Activated naive CD4-positive, alpha-beta T cell (primary cell): Measurements from ENCODE around the gene TNFSF10.

Experiments used
- DNase-seq, 4 experiments: peaks; one replicate each; lab custom pipeline; 2025; lab: John Stamatoyannopoulos, UW

TNFSF10 gene

DNA sequence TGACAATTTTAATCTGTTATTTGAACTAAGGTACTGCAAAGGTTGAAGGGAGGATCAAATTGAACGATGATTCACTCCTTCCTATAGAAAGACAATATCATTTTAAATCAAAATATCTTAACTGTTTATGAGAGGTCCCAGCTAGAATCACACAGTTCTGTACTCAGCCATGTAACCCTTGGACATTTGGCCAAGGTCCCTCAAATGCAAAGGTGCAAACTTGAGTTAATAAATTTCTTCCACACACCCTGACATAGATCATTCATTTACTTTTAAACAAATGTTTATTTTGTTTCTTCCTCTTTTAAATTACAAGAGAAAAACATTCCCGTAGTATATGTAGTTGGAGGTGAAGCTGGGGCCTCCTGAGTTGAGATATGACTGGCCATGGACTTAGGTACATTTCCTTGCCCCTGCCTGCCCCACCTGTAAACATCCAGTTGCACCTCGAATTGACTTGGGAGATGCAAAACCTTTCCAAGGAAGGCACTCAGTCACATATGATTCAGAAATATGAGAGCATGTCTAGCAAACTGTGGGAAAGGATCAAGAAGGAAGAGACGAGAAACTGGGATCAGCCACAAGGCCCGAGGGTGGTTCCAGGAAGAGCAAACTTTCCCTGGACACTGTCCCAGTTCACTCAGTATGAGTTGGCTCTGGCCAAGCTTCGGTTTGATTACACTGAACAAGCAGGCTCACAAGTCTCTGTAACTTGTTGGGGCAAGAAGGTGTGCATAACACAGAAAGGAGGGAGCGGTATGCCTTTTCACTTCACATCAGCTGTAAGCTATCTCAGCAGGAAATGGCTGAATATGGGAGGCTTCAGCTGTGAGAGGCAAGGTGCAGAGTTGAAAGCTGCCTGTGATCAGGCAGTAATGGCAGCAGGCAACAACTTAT, 6.7 kb downstream of the TNFSF10 start:
- no peak for DNase-seq

DNA sequence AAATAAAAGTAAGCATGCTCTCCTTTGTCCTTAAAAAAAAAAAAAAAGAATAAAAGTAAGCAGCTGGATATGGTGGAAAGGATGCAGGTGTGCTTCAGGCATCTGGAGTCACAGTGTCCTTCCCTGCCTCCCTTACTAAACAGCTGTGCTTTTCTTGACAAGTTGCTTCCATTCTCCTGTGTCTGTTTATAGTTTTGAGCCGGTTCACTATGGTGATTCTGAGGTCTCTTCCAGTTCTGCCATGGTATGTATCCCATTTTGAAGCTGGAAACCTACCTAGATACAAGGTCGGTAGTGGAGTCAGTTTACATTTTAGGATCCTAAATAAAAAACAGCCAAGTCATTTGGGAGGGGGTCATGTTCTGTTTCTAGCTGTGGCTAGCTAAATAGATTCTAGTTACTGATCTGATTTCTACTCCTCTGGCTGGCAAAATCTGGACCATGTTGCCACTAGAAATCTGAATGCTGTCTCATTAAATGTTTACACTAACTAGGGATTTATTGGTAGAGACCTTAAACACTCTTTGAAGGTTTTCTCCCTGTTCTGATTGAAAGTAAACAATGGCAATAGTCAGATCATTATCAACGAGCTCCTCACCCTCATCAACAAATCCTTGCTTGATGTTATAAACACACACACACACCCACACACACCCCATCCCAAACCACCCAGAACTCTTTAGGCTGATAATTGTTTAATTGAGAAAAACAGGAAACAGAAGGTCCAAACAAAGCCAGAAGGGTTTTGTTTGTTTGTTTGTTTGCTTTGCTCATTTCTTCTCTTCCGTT, 7.9 kb downstream of the TNFSF10 start:
- DNase-seq = no peak

GRCh38 chr3:172514678-172515077, 8.6 kb downstream of the TNFSF10 start:
- no peak for DNase-seq

- no peak for DNase-seq
These were observed 9.7 kb downstream of the TNFSF10 start for GRCh38 chr3:172513488-172513887.

- DNase-seq = peak in 1 of 4 experiments; percentile 46
These were observed 11.2 kb downstream of the TNFSF10 start for GRCh38 chr3:172511783-172512762.

DNA sequence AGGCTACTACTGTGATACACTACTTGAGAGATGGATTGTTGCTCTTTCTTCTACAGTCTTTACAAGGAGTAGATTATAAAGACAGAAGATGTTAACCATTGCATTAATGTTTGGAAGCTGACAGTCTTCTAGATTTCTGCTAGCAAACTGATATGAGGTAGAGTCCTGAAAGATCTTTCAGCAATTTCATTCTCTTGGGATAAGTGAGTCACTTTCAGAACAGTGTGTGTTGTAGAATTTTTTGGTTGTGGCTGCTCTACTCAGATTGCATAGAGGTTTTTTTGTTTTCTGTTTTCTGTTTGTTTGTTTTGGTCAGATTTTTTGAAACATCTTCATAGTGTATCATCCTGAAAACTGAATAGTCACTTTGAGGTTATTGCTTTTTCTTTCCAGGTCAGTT, 17.1 kb downstream of the TNFSF10 start:
- DNase-seq = no peak

DNA sequence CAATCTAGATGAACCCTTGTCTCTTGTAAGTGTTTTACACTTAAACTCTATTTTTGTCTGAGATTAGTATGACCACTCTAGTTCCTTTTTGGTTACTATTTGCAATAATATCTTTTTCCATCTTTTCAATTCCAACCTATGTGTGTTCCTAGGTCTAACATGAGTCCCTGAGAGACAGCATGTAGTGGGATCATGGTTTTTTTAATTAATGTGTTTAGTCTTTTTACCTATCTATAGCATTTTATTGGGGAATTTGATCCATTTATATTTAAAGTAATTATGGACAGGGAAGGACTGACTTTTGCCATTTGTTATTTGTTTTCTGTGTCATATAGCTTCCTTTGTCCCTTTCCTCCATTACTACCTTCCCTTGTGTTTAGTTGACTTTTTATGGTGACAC, 21.7 kb downstream of the TNFSF10 start:
- DNase-seq = no peak

GRCh38 chr3:172490198-172490669, 33.0 kb downstream of the TNFSF10 start:
- peak; percentile 27 to 77 (median 56) for DNase-seq

- no peak for DNase-seq
These were observed 45.1 kb downstream of the TNFSF10 start for GRCh38 chr3:172478116-172478515.

DNA sequence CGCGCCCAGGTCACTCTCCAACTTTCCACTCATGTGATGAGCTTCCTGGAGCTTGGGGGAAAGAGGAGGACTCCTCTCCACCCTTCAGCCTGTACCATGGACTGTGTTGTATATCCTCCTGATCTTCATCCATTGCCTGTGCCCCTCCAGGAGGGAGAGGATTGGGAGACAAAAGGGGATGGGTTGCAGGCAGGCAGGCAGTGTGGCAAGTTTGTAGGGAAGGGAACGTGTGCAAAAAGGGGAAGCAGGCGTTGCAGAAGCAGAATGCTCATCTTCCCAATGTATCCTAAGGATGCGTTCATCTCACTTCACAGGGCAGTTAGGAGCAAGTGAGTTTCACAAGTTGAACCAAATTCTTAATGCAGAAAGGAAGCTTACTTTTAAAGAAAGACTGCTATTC, 46.9 kb downstream of the TNFSF10 start:
- DNase-seq = no peak

DNA sequence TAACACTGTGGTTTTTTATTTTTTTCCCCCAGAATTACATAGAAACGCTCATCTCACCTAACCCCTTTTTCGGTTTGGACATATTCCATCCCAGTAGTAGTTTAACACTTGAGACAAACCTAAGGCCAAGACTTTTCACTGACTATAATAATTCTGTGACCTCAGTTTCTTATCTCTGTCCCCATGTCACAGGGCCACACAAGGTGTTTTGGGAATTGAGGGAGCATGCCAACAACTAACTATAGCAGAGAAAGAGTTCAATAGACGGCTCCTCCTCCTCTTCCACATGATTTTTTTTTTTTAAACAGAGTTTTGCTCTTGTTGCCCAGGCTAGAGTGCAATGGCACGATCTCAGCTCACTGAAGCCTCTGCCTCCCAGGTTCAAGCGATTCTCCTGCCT, 47.5 kb downstream of the TNFSF10 start:
- DNase-seq = no peak

- no peak for DNase-seq
These were observed 51.3 kb downstream of the TNFSF10 start for GRCh38 chr3:172471903-172472302.

DNA sequence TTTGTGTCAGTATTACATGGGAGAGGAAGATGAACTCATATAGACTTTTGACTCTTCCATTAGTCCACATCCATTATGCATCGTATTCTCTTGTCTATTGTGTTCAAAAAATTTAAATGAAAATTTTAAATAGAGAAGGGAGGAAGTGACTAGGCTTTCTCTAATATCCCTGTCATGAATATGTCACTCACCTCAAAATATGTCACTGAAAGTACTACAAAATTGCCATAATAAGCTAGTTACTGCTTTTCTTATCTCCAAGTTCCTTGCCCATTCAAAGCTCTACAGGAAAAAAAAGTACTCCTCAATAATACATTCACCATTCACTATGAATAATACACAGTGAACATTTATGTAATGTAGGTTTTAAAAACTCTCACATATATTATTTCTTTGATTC, 52.6 kb downstream of the TNFSF10 start:
- no peak for DNase-seq

DNA sequence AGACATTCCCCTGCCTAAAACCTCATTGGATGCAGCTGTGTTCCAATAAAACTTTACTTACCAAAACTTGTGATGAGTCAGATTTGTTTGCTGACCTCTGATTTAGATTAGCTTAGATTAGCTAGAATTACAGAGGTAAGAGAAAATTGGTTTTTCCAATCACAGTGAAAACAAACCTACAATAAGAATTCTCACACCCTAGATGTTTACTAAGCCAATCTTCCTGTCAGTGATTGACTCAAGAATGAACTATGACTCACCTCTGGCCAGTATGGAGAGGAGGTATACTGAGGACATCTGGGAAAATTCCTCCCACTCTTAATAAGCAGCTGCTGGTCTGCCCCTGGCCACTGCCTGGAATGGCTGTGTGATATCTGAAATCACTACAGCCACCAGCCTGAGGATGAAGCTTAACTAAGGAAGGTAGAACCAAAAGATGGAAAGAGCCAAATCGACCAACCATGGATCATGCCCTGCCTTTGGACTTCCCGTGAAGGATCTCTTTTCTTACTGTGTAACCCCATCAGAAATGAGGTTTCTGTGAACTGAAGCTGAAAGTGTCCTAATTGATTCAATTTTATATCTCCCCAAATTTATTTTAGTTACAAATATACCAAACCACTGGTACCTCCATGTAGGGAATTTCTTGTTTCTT, 55.9 kb downstream of the TNFSF10 start:
- DNase-seq = no peak

DNA sequence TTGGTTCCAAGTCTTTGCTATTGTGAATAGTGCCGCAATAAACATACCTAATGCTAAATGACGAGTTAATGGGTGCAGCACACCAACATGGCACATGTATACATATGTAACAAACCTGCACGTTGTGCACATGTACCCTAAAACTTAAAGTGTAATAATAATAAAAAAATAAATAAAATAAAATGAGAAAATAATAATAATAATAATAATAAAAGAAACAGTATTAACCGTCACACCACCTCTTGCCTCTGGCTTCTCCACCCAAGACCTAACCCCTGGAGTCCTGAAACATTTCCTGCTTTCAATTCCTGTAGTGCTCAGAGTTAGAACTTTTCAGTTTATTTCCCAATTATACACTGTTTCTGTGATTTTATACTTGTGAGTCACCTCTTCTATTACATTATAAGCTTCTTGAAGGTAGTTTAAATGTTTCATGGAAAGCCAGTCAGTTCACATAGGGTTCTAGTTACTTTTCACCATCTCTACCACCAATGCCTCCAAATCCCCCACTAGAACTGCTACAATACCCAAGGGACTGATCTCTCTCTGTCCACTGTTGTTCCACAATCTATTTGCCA, 56.6 kb downstream of the TNFSF10 start:
- DNase-seq = no peak

GRCh38 chr3:172465281-172465680, 57.9 kb downstream of the TNFSF10 start:
- DNase-seq = no peak

GRCh38 chr3:172464306-172464705, 58.9 kb downstream of the TNFSF10 start:
- no peak for DNase-seq

- DNase-seq = no peak
These were observed 61.6 kb downstream of the TNFSF10 start for GRCh38 chr3:172461530-172462138.

DNA sequence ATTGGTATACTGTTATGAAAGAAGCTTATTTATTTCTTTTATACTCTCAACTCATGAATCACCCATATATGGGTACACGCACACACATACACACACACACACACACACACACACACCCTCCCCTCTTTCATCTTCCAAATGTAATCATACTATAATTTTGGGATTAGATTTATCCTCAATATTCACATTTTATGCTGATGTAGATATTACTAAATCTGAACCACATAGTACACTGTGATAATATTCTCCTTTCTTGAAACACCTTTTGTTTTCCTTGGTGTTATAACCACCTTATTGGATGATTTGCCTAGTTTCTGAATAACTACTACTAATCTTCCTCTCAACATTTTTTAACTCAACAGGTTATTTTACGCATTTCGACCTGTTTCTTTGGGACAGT, 66.8 kb downstream of the TNFSF10 start:
- no peak for DNase-seq
